Adrenal gland (tissue), 12 donors: Measurements from ENCODE around the gene CROCC. TPM values are rescaled to one million over a fixed set of nuclear protein-coding genes. Genes with fewer than 3 reads are reported as not detected.
"Not testable (repeated sequence)": the region's sequence is repeated elsewhere in the genome, so short reads cannot be mapped to it uniquely, and the experiment has no call there.

Experiments used
- DNase-seq, 7 donors: peaks; one replicate each; pipeline ENCODE4 v3.0.0-alpha.2; 2019 to 2020
- H3K27ac ChIP-seq, 5 donors: fragments of 200-600 bp; sonication (generic) in 4 of 5; 1 replicate in 3 of 5; 2 replicates in 2 of 5; pipeline versions ENCODE4 v1.5.1 to v1.8.0; 2016 to 2020; ENCODE audit warnings: mild to moderate bottlenecking in 1 of 5
- H3K27me3 ChIP-seq: fragments of 200-600 bp; 2 replicates; pipeline ENCODE4 v1.8.0; 2021
- H3K36me3 ChIP-seq, 2 donors: fragments of 200-600 bp; replicated peaks in 1 of 2; 1 replicate in 1 of 2; 2 replicates in 1 of 2; pipeline versions ENCODE4 v1.5.1 to v1.8.0; 2018 to 2022
- H3K4me1 ChIP-seq, 2 donors: fragments of 200-600 bp; replicated peaks in 1 of 2; 1 replicate in 1 of 2; 2 replicates in 1 of 2; pipeline versions ENCODE4 v1.5.1 to v1.8.0; 2018 to 2021
- H3K4me3 ChIP-seq, 4 donors: fragments of 200-600 bp; sonication (generic) in 3 of 4; one replicate each; pipeline ENCODE4 v1.5.1; 2016 to 2018
- H3K9me3 ChIP-seq, 3 donors: fragments of 200-600 bp; sonication (generic) in 1 of 3; replicated peaks in 1 of 3; 1 replicate in 2 of 3; 2 replicates in 1 of 3; pipeline versions ENCODE4 v1.5.1 to v1.8.0; 2016 to 2021
- POLR2A ChIP-seq, 2 donors: fragments of 450-650 bp; IDR thresholded peaks; one replicate each; pipeline ENCODE4 v1.6.1; 2017; ENCODE audit warnings: antibody characterized with exemption in 2 of 2, mild to moderate bottlenecking in 2 of 2, moderate library complexity in 1 of 2
- WGBS, 4 donors: extraction: QIAGEN DNeasy Blood & Tissue Kit in 2 of 4; methylation state at CpG; one replicate each; pipeline versions ENCODE4 v1.1.5 to v1.1.7; 2013 to 2017; 5-methylcytosine and 5-hydroxymethylcytosine counted together
- intact Hi-C, 2 donors: fragments of 100-400 bp; cut with DNase I; formaldehyde crosslinking; loops; one replicate each; pipeline versions ENCODE4 v1.14.1 to v1.15.0; 2022 to 2023
- polyA plus RNA-seq, 3 donors: library from polyadenylated mRNA; stranded (reverse); fragments of 200-250 nt in 2 of 3; fragments of 350-450 nt in 1 of 3; fragmentation: Illumina TruSeq in 1 of 3; extraction: RNeasy Lipid Tissue Mini Kit (QIAGEN cat#74804) in 1 of 3; gene quantifications; one replicate each; pipeline ENCODE4 v1.2.3, GENCODE V29; 2013 to 2014
- total RNA-seq, 9 donors: library from RNA; depleted of rRNA in 4 of 9; stranded (reverse); fragments of >200 nt in 4 of 9; fragments of 120-200 nt in 1 of 9; fragmentation: NEBNext Ultra II Directional in 1 of 9; extraction: Animal tissue kit (Norgen Biotek cat#: 25700) in 1 of 9; gene quantifications; one replicate each; pipeline versions ENCODE4 v1.1.0 to v1.2.4, GENCODE V29; 2013 to 2023
- donor health status: healthy with polysubstance abuse.
- donor health status: Bipolar disorder and iron deficiency.
- donor health status: DM: yes; HTN: yes; CAD: no.
- donor health status: DM: no; HTN: no; CAD: no.
- donor health status: DM: no; HTN: no; CAD: no.
- donor health status: DM: yes; HTN: yes; CAD: no.

CROCC gene
- total and polyA plus RNA-seq, 12 donors, result 2.3 to 151 (median 19.2) TPM

- H3K4me3 ChIP-seq, H3K9me3 ChIP-seq, H3K27me3 ChIP-seq, intact Hi-C loops, H3K36me3 ChIP-seq, H3K4me1 ChIP-seq, H3K27ac ChIP-seq: not testable (repeated sequence)
- WGBS, 4 donors, result 68 to 94% (median 79%) methylated on average over 4 of the region's 4 CpGs
- peak in 1 of 7 donors; percentile 54 for DNase-seq
Observed at GRCh38 chr1:16893796-16894195, 27.9 kb upstream of the CROCC start.

GRCh38 chr1:16894338-16894737, 27.4 kb upstream of the CROCC start:
- peak in 1 of 7 donors; percentile 48 for DNase-seq
- H3K4me3 ChIP-seq, H3K27me3 ChIP-seq, H3K36me3 ChIP-seq, H3K4me1 ChIP-seq, intact Hi-C loops, H3K27ac ChIP-seq, H3K9me3 ChIP-seq: not testable (repeated sequence)
- WGBS, 4 donors, result 54 to 55% (median 55%) methylated on average over 6 of the region's 6 CpGs

- H3K27me3 ChIP-seq, H3K9me3 ChIP-seq, H3K4me1 ChIP-seq, H3K36me3 ChIP-seq, intact Hi-C loops, DNase-seq: not testable (repeated sequence)
- peak overlapping the region in 3 of 5 donors; percentile 91 to 97 (median 93) for H3K27ac ChIP-seq
- 1 to 3% (median 2%) methylated on average over 5 to 6 of the region's 6 CpGs for WGBS, 4 donors
- H3K4me3 ChIP-seq, result peak overlapping the region in 2 of 4 donors; percentile 18 to 49
- TF ChIP-seq POLR2A (IDR thresholded peaks at IDR 0.05), result peak; percentile 8 to 38
Observed at GRCh38 chr1:16895233-16895597, 26.5 kb upstream of the CROCC start.

GRCh38 chr1:16895598-16896315, 26.0 kb upstream of the CROCC start, which contains the start of gene RNU1-2:
TSS of gene RNU1-2 (plus strand) at chr1:16895980.
- WGBS, 4 donors, result 0 to 1% (median 0%) methylated on average over 12 to 27 of the region's 39 CpGs
- intact Hi-C loops, result not testable (repeated sequence)

GRCh38 chr1:16896316-16897055, 25.2 kb upstream of the CROCC start:
- intact Hi-C loops, H3K27me3 ChIP-seq, H3K4me1 ChIP-seq, H3K36me3 ChIP-seq, H3K9me3 ChIP-seq: not testable (repeated sequence)
- WGBS, 4 donors, result 17 to 30% (median 23%) methylated on average over 21 to 24 of the region's 24 CpGs
- DNase-seq, result peak in 2 of 7 donors; percentile 64 to 71
- Histone ChIP-seq H3K4me3 (peak overlapping the region in 1 of 4 donors; percentile 31), H3K27ac (peak overlapping the region in 4 of 5 donors; percentile 68 to 97 (median 82))

More at GRCh38 chr1:16895598-16896315, 26.0 kb upstream of the CROCC start, which contains the start of gene RNU1-2:
- H3K27ac ChIP-seq, result peak within 1 kb of the TSS in 4 of 5 donors; percentile 74 to 97 (median 92)
- H3K27me3 ChIP-seq, H3K9me3 ChIP-seq, H3K4me1 ChIP-seq, H3K36me3 ChIP-seq: not testable (repeated sequence)
- DNase-seq, result peak; percentile 41 to 99 (median 95)
- H3K4me3 ChIP-seq, result peak within 1 kb of the TSS in 2 of 4 donors; percentile 18 to 49
- TF ChIP-seq POLR2A (IDR thresholded peaks at IDR 0.05), result peak; percentile 73 to 99

GRCh38 chr1:16897653-16898052, 24.1 kb upstream of the CROCC start:
- H3K27me3 ChIP-seq, DNase-seq, H3K9me3 ChIP-seq, H3K4me3 ChIP-seq, H3K36me3 ChIP-seq, H3K27ac ChIP-seq, H3K4me1 ChIP-seq, intact Hi-C loops: not testable (repeated sequence)
- WGBS, 4 donors, result 50 to 71% (median 58%) methylated on average over 1 of the region's 1 CpG

- intact Hi-C loops, H3K4me1 ChIP-seq, H3K27ac ChIP-seq, H3K4me3 ChIP-seq, DNase-seq, H3K9me3 ChIP-seq, H3K27me3 ChIP-seq, H3K36me3 ChIP-seq: not testable (repeated sequence)
Observed at GRCh38 chr1:16898298-16898697, 23.4 kb upstream of the CROCC start.

GRCh38 chr1:16899020-16899419, 22.7 kb upstream of the CROCC start:
- H3K36me3 ChIP-seq, H3K9me3 ChIP-seq, H3K4me1 ChIP-seq, H3K27ac ChIP-seq, intact Hi-C loops, H3K4me3 ChIP-seq, H3K27me3 ChIP-seq: not testable (repeated sequence)
- DNase-seq, result peak in 1 of 7 donors; percentile 57
- 63 to 87% (median 81%) methylated on average over 2 of the region's 2 CpGs for WGBS, 4 donors
